Measurements from ENCODE around the gene VMAC.

DNA sequence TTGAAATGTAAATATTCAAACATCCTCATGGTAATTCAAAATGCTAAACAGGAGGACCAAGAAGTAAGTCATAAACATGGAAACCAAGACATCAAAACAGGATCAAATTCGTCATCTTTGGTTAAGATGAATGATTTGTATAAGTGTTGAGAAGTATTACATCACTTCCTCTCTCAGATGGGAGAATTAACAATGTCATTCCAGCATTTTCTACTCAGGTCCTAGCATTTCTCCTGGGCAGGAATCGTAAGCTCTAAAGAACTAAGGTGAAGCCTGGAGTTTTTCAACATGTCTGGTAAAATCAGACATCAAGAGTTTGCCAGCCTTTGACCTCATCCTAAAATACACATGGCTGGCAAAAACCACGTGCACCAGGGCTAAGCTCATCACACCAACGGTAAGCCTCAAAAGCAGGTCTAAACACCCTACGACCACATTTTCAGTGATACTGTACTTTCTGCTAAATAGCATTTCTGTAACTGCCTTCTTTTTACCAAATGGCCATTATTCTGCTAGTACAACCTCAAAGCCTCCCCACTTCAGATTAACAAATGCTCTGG is 48.4 kb downstream of the VMAC start:
- TF ChIP-seq POLR2A (IDR thresholded peaks at IDR 0.05; ENCODE audit: insufficient read depth in 1 of 2, low read depth in 2 of 2, low read length in 2 of 2), result no peak
- TF ChIP-seq ZNF121 (CRISPR knock-in tag; IDR thresholded peaks at IDR 0.05), result no peak
- no peak for TF ChIP-seq CTCF (CRISPR knock-in tag; IDR thresholded peaks at IDR 0.05)
- no peak for TF ChIP-seq JUND (CRISPR knock-in tag; IDR thresholded peaks at IDR 0.05)
- no peak for TF ChIP-seq REST (IDR thresholded peaks at IDR 0.05; ENCODE audit: borderline replicate concordance in 1 of 2, low read depth in 1 of 2, low read length in 2 of 2)
- no peak for TF ChIP-seq HCFC1 (IDR thresholded peaks at IDR 0.05; ENCODE audit: low read depth, low read length)
- TF ChIP-seq FOXC1 (CRISPR knock-in tag; IDR thresholded peaks at IDR 0.05; ENCODE audit: borderline replicate concordance), result no peak
- TF ChIP-seq MTF1 (CRISPR knock-in tag; IDR thresholded peaks at IDR 0.05), result no peak
- TF ChIP-seq, protein P1, sequence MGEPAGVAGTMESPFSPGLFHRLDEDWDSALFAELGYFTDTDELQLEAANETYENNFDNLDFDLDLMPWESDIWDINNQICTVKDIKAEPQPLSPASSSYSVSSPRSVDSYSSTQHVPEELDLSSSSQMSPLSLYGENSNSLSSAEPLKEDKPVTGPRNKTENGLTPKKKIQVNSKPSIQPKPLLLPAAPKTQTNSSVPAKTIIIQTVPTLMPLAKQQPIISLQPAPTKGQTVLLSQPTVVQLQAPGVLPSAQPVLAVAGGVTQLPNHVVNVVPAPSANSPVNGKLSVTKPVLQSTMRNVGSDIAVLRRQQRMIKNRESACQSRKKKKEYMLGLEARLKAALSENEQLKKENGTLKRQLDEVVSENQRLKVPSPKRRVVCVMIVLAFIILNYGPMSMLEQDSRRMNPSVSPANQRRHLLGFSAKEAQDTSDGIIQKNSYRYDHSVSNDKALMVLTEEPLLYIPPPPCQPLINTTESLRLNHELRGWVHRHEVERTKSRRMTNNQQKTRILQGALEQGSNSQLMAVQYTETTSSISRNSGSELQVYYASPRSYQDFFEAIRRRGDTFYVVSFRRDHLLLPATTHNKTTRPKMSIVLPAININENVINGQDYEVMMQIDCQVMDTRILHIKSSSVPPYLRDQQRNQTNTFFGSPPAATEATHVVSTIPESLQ (CRISPR knock-in tag; conservative IDR thresholded peaks at IDR 0.05), result no peak
- no peak for TF ChIP-seq NFATC3 (CRISPR knock-in tag; IDR thresholded peaks at IDR 0.05)
- TF ChIP-seq POLR2AphosphoS5 (IDR thresholded peaks at IDR 0.05; ENCODE audit: low read depth, low read length), result no peak
- TF ChIP-seq ZNF431 (CRISPR knock-in tag; IDR thresholded peaks at IDR 0.05; ENCODE audit: borderline replicate concordance, low read depth), result no peak
